ENCODE measurements around the gene FKBP14.

FKBP14 gene

DNA sequence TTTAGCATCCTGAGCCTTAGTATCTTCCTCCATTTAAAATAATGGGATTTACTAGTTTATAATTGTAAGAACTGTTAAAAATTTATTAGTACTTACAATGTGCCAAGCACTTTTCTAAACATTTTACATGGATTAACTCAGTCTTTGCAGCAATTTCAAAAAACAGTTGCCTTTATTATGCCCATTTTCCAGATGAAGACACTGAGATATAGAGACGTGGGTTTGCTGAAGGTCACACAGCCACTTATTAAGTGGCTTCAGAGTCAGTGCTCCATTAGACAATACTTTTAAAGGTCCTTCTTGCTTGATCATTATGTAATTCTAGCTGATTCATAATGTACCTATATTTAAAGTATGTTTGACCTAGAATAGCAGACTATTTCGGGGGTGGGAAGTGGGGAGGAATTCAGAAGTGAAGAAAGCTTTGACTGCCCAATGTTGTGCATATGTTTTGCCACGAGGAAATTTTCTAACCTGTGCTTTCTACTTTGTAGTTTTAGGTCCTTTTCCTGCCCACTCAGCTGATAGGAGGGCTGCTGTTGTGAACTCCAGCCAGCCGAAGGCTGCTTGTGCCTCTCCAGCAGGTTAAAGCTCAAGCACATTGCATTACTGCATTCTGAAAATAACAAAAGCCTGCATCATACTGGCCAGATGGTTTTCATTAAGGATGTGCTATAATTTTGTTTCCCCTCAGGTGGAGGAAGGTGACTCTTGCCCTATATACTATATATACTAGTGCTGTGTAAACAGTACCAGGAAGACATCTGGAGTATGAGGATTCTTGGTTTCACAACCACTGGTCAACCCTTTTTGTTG is 6.0 kb upstream of the FKBP14 start:
- no peak for DNase-seq

DNA sequence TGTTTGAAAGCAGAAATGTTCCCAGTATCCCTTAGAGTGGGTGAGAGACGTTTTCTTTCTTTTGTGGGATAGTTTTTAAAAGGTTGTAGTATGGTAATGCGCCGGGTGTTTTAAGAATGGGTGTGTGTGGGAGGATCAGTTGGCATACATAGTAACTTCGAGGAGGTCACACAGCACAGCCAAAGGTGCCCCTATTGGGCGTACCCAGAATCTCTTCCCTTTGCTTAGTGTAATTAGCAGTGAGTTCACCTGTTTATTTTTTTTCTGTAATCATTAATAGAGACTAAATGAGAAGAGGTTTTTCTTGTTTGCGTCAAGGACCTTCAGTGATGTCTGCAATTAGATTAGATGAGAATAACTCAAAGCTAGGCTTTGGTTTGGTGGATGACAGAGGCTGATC is 3.2 kb upstream of the FKBP14 start:
- DNase-seq, result no peak

- no peak for DNase-seq
These were observed 2.5 kb upstream of the FKBP14 start for GRCh38 chr7:30028749-30029635.

- DNase-seq, result peak; percentile 87
These were observed 1.8 kb upstream of the FKBP14 start, which contains the start of gene PLEKHA8 for GRCh38 chr7:30028216-30028748. PLEKHA8 (plus strand) TSS chr7:30028412; CDS start chr7:30028763, 351 bp downstream.

- DNase-seq, result no peak
These were observed 1.3 kb upstream of the FKBP14 start for GRCh38 chr7:30027740-30028215.

GRCh38 chr7:30027065-30027456 is 559 bp upstream of the FKBP14 start:
- DNase-seq, result peak; percentile 13

DNA sequence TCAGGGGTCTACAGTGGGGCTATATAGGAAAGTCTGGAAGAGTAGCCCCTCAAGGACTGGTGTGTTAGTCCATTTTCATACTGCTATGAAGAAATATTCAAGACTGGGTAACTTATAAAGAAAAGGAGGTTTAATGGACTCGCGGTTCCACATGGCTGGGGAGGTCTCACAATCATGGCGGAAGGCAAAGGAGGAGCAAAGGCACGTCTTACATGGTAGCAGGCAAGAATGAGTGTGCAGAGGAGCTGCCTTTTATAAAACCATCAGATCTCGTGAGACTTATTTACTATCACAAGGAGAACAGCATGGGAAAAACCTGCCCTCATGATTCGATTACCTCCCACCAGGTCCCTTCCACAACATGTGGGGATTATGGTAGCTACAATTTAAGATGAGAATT is 3.0 kb downstream of the FKBP14 start:
- DNase-seq, result no peak

DNA sequence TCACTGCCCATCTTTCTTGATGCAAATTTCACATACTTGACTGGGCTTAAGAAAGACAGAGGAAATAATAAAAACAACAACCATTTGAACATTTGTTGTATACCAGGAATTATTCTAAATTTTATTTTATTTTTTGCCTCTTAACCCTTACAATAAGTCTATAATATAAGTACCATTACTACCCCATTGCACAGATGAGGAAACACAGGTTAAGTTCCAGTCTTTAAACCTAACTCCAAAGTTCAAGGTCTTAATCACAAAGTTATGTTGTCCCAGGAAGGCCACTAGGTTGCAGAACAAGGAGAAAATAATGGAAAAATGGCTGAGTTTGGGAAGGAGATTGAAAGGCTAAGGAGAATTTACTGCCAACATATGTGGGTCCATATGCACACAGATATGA is 3.5 kb downstream of the FKBP14 start:
- no peak for DNase-seq

- no peak for DNase-seq
These were observed 6.0 kb downstream of the FKBP14 start for GRCh38 chr7:30020535-30020934.

- DNase-seq, result no peak
These were observed 6.5 kb downstream of the FKBP14 start for GRCh38 chr7:30019960-30020359.

DNA sequence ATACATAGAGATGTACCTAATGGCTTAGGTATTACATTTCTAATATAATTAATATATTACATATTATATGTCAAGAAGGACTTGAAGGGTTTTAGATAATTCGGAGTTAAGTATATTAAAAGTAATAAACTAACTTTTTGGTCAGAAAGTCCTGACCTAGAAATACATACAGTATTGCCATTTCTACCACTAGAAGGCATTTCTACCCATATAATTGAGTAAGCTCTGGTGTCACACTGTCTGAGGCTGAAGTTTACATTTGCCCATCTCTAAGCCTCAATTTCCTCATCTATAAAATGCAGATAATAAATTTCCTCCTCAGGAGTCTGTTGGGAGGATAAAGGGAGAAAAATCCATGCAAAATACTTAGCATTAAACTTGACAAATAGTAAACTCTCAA is 7.1 kb downstream of the FKBP14 start:
- no peak for DNase-seq

DNA sequence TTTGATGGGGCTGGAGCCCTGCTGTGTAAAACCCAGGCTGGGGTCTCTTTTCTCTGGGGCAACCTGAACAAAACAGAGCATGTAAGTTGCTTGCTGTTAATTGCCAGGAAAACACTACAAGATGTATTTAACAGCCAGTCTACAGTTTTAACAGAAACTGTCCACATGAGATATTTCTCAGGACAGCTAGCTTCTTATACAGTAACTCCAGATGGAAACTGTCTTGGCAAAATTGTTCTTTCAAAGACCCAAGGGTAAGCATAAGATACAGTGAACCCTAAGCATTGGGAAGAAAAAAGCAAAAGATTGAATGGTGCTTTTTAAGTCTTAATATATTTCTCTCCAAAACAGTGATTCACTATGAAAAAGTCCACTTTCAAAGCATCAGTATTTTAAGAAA is 8.1 kb downstream of the FKBP14 start:
- no peak for DNase-seq

DNA sequence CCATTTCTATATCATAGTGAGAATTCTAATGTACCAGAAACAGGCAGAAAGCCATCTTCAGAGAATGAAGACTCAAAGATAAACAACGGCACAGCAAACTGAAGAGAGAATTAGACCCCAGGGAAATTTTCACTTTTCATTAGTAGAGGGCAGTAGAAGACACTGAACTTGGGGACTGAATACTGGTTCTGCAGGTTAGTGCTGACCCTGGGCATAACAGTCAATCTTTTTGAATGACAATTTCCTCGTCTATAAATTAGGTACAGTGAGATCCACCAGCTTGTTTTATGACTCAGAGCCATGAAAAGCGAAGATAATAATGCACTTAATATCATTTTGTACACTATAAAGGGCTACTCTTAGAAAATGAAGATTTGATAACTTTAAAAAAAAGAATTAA is 13.7 kb downstream of the FKBP14 start:
- no peak for DNase-seq

- DNase-seq, result no peak
These were observed 16.5 kb downstream of the FKBP14 start for GRCh38 chr7:30010021-30010420.

DNA sequence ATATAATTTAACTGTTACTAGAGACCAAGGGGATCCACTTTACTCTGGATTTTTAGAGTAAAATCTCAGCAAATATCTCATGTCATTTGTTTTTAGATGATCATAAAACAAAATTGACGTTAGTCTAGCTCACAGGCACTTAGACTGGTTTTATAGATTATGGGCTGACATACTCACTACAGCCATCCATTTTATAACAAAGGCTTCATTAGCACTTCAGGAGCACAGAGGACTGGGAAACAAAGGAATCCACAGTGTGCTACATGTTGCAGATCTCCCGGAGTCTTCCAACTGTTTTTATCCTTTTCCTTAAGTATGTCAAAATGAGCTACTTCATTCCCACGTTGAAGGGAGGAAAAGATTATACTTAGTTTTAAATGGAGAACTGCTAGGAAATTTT is 21.0 kb downstream of the FKBP14 start:
- DNase-seq, result no peak

DNA sequence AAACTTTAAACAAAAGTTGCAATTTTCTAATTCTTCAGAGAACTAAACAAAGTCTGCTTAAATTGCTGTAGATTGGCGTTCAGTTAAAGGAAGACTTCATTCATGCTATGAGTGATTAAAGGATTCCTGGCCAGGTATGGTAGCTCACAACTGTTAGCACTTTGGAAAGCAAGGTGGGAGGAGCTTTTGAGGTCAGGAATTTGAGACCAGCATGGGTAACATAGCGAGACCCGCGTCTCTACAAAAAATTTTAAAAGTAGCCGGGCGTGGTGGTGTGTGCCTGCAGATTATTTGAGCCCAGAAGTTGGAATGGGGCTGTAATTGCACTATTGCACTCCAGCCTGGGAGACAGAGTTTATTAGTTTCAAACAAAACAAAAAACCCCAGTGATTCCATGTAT is 23.4 kb downstream of the FKBP14 start:
- DNase-seq, result no peak

- DNase-seq, result no peak
These were observed 24.5 kb downstream of the FKBP14 start for GRCh38 chr7:30001998-30002397.

- no peak for DNase-seq
These were observed 28.0 kb downstream of the FKBP14 start for GRCh38 chr7:29998489-29998888.

- DNase-seq, result no peak
These were observed 30.2 kb downstream of the FKBP14 start for GRCh38 chr7:29996321-29996720.

- no peak for DNase-seq
These were observed 30.9 kb downstream of the FKBP14 start for GRCh38 chr7:29995652-29996051.

DNA sequence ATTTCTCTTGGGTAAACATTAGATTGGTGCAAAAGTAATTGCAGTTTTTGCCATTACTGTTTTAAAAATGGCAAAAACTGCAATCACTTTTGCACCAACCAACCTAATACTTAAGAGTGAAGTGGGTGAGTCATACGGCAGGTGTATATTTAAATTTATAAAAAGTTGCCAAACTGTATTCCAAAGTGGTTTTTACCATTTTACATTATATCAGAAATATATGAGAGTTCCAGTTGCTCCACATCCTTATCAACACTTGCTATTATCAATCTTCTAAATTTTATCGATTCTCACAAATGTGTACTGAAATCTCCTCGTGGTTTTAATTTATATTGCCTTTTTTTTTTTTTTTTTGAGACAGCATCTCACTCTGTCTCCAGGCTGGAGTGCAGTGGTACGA is 33.4 kb downstream of the FKBP14 start:
- no peak for DNase-seq

- no peak for DNase-seq
These were observed 34.6 kb downstream of the FKBP14 start for GRCh38 chr7:29991937-29992336.

DNA sequence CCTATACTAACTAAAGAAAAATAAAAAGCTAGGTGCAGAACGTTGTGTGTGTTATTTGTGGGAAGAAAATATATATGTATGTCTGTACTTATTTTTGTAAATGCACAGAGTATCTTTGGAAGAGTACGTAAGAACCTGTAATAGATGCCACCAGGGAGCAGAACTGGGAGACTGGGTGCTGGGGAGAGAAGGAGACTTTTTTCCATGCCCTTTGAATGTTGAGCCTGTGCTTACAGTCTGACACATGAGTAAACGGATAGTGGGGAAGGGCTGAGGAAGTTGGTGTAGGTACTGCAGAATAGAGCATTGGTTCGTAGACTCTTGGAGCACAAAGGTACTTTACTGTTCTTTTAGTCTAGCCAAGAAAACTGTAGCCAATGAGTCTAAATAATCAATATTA is 35.6 kb downstream of the FKBP14 start:
- no peak for DNase-seq
